ENCODE results near the gene CKMT2.

Gene CKMT2

GRCh38 chr5:81310402-81311063 lies 77.4 kb downstream of the CKMT2 start:
- no peaks in the 10 kb centered on the region for H3K27me3 ChIP-seq (ENCODE audit: insufficient read depth, poor library complexity, severe bottlenecking)
- no peak for DNase-seq (ENCODE audit: low read depth in 1 of 2, low spot score in 1 of 2)
- H3K4me3 ChIP-seq (replicated peaks; ENCODE audit: insufficient read depth, low read length), result no peak overlapping the region
- TF ChIP-seq GABPA (IDR thresholded peaks at IDR 0.05; ENCODE audit: low read depth) (no peak), CTCF (IDR thresholded peaks at IDR 0.05; ENCODE audit: insufficient read depth, low read length) (no peak), REST (IDR thresholded peaks at IDR 0.05; ENCODE audit: insufficient replicate concordance, low read depth) (no peak), POLR2AphosphoS5 (IDR thresholded peaks at IDR 0.05; ENCODE audit: low read depth) (no peak)
- H3K27ac ChIP-seq (replicated peaks), result no peak overlapping the region

GRCh38 chr5:81313278-81313677 lies 80.2 kb downstream of the CKMT2 start:
- TF ChIP-seq CTCF (IDR thresholded peaks at IDR 0.05; ENCODE audit: insufficient read depth, low read length), result no peak
- TF ChIP-seq SPI1 (IDR thresholded peaks at IDR 0.05; ENCODE audit: borderline replicate concordance, low read depth), result no peak
- TF ChIP-seq POLR2AphosphoS5 (IDR thresholded peaks at IDR 0.05; ENCODE audit: low read depth), result no peak
- no peak for TF ChIP-seq REST (IDR thresholded peaks at IDR 0.05; ENCODE audit: insufficient replicate concordance, low read depth)
- no peak for TF ChIP-seq GABPA (IDR thresholded peaks at IDR 0.05; ENCODE audit: low read depth)
- DNase-seq (ENCODE audit: low read depth in 1 of 2, low spot score in 1 of 2), result no peak
- no peaks in the 10 kb centered on the region for H3K27me3 ChIP-seq (ENCODE audit: insufficient read depth, poor library complexity, severe bottlenecking)
- H3K27ac ChIP-seq (replicated peaks), result no peak overlapping the region
- H3K4me3 ChIP-seq (replicated peaks; ENCODE audit: insufficient read depth, low read length), result no peak overlapping the region

- DNase-seq (ENCODE audit: low read depth in 1 of 2, low spot score in 1 of 2), result no peak
- no peak for TF ChIP-seq REST (IDR thresholded peaks at IDR 0.05; ENCODE audit: insufficient replicate concordance, low read depth)
- no peak for TF ChIP-seq CTCF (IDR thresholded peaks at IDR 0.05; ENCODE audit: insufficient read depth, low read length)
- TF ChIP-seq SPI1 (IDR thresholded peaks at IDR 0.05; ENCODE audit: borderline replicate concordance, low read depth), result no peak
- H3K27me3 ChIP-seq (ENCODE audit: insufficient read depth, poor library complexity, severe bottlenecking), result no peaks in the 10 kb centered on the region
- H3K4me3 ChIP-seq (replicated peaks; ENCODE audit: insufficient read depth, low read length), result no peak overlapping the region
- no peak overlapping the region for H3K27ac ChIP-seq (replicated peaks)
These were observed 80.6 kb downstream of the CKMT2 start for GRCh38 chr5:81313686-81314085.

All from HL-60 (cell line).